ENCODE measurements around the gene RGS2.

Gene RGS2

GRCh38 chr1:192830595-192831246 lies 21.9 kb downstream of the RGS2 start:
- Histone ChIP-seq H3K27ac (no peak overlapping the region), H3K9me3 (no peaks in the 10 kb centered on the region), H3K27me3 (no peaks in the 10 kb centered on the region), H3K4me3 (ENCODE audit: low read depth in 1 of 2, low read length in 1 of 2) (no peak overlapping the region), H3K4me1 (ENCODE audit: control insufficient read depth in 1 of 2, insufficient read depth in 1 of 2, low read depth in 1 of 2, low read length in 1 of 2) (no peaks in the 10 kb centered on the region), H3K36me3 (no peaks in the 10 kb centered on the region)
- no peak for TF ChIP-seq CTCF (IDR thresholded peaks at IDR 0.05)

GRCh38 chr1:192831706-192832355 lies 23.0 kb downstream of the RGS2 start:
- TF ChIP-seq CTCF (IDR thresholded peaks at IDR 0.05): no peak
- Histone ChIP-seq H3K9me3 (no peaks in the 10 kb centered on the region), H3K4me3 (ENCODE audit: low read depth in 1 of 2, low read length in 1 of 2) (no peak overlapping the region), H3K27me3 (no peaks in the 10 kb centered on the region), H3K36me3 (no peaks in the 10 kb centered on the region), H3K27ac (no peak overlapping the region), H3K4me1 (ENCODE audit: control insufficient read depth in 1 of 2, insufficient read depth in 1 of 2, low read depth in 1 of 2, low read length in 1 of 2) (no peaks in the 10 kb centered on the region)

GRCh38 chr1:192832492-192832891 lies 23.7 kb downstream of the RGS2 start:
- no peaks in the 10 kb centered on the region for H3K4me1 ChIP-seq (ENCODE audit: control insufficient read depth in 1 of 2, insufficient read depth in 1 of 2, low read depth in 1 of 2, low read length in 1 of 2)
- H3K4me3 ChIP-seq (ENCODE audit: low read depth in 1 of 2, low read length in 1 of 2): no peak overlapping the region
- H3K9me3 ChIP-seq: no peaks in the 10 kb centered on the region
- no peaks in the 10 kb centered on the region for H3K27me3 ChIP-seq
- H3K36me3 ChIP-seq: no peaks in the 10 kb centered on the region
- TF ChIP-seq CTCF (IDR thresholded peaks at IDR 0.05): no peak
- no peak overlapping the region for H3K27ac ChIP-seq

GRCh38 chr1:192835116-192835515 lies 26.3 kb downstream of the RGS2 start:
- Histone ChIP-seq H3K4me1 (ENCODE audit: control insufficient read depth in 1 of 2, insufficient read depth in 1 of 2, low read depth in 1 of 2, low read length in 1 of 2) (no peaks in the 10 kb centered on the region), H3K27ac (peak overlapping the region; percentile 7), H3K27me3 (no peaks in the 10 kb centered on the region), H3K9me3 (no peaks in the 10 kb centered on the region), H3K36me3 (no peaks in the 10 kb centered on the region), H3K4me3 (ENCODE audit: low read depth in 1 of 2, low read length in 1 of 2) (no peak overlapping the region)
- no peak for TF ChIP-seq CTCF (IDR thresholded peaks at IDR 0.05)

- Histone ChIP-seq H3K9me3 (no peaks in the 10 kb centered on the region), H3K27ac (no peak overlapping the region), H3K36me3 (no peaks in the 10 kb centered on the region), H3K4me1 (ENCODE audit: control insufficient read depth in 1 of 2, insufficient read depth in 1 of 2, low read depth in 1 of 2, low read length in 1 of 2) (no peaks in the 10 kb centered on the region), H3K27me3 (no peaks in the 10 kb centered on the region), H3K4me3 (ENCODE audit: low read depth in 1 of 2, low read length in 1 of 2) (no peak overlapping the region)
- no peak for TF ChIP-seq CTCF (IDR thresholded peaks at IDR 0.05)
Observed at GRCh38 chr1:192839162-192840066, 30.6 kb downstream of the RGS2 start.

All from neutrophil (primary cell).